Effector CD8-positive, alpha-beta T cell (primary cell): ENCODE measurements around the gene GPR37L1.
"Not testable (repeated sequence)": the region's sequence is repeated elsewhere in the genome, so short reads cannot be mapped to it uniquely, and the experiment has no call there.

ENCODE experiments used
- DNase-seq: peaks from one replicate; lab custom pipeline; 2025; lab: John Stamatoyannopoulos, UW

GPR37L1 gene

DNA sequence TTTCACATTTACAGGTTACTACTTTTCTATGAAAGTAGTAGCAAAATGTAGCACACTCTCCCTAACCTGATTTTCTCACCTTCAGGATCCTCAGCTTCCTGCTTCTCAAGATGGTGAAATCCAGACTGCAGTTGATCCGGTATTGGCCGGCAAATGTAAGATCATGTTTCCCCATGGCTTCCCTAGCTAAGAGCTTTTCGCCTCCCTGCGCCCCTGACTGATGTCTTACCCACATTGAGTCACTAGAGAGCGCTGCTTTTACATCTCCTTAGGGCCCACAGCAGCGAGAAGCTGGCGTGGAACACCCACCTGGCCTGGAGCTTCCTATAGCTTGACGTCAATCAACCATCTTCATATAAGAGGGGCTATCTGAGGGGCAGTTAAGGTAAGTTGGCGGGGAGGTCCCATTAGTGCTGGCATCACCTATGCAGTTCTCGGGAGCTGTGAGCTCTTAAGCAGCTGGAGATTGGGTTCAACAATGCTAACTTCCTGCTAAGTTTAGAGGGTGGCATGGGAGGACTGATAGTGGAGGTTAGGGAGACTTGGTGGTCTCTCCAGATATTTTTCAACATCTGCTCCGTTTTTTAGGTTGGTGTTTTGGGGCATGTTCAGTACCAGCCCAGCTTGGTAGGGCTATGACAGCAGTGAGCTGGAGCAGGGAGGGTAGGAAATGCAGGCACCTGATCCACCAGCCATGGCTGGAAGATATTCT, 32.2 kb downstream of the GPR37L1 start:
- no peak for DNase-seq

DNA sequence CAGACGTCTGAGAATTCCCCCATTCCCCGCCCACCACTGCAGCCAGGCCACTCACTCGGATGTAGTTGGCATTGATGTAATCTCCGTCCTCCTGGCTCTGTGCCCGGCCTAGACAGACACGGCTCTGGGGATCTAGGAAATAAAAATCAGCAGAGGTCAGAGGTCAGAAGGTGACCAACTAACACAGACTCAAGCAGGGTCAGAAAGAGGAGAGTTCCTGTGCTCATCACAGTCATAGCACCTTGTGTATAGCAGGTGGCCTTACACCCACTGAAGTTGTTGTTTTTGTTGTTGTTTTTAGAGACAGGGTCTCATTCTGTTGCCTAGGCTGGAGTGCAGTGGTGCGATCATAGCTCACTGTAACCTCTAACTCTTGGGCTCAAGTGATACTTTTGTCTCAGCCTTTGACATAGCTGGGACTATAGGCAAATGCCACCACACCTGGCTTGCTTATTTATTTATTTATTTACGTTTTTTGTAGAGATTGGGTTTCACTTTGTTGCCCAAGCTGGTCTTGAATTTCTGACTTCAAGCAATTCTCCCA, 32.8 kb downstream of the GPR37L1 start:
- DNase-seq, result no peak

DNA sequence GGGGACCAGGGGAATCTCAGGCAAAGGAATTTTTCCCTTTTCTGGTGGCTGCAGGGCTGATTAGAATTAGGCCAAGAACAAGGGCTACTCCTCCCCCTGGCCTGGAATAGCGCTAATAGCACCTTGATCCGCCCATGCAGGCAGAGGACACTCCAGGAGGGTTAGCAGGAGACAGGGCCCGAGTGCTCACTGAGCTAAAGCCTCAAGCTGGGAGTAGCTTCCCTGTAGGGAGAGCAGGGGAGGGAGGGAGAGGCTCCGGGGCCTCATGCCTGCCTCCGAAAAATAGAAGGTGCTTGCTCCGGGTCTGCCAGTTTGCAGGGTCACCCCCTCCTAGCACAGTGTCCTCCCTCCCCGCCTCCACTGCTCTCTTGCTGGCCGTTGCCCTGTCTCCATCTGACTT, 33.9 kb downstream of the GPR37L1 start:
- no peak for DNase-seq

- DNase-seq, result no peak
Measured at GRCh38 chr1:202157945-202158344, 35.2 kb downstream of the GPR37L1 start.

- no peak for DNase-seq
Measured at GRCh38 chr1:202158810-202159533, 36.3 kb downstream of the GPR37L1 start.

GRCh38 chr1:202159534-202160371, 37.0 kb downstream of the GPR37L1 start:
- DNase-seq, result peak; percentile 19

GRCh38 chr1:202160377-202160940, 37.7 kb downstream of the GPR37L1 start, which contains the start of gene PTPN7:
Gene PTPN7 (minus strand): TSS chr1:202160602. CDS start chr1:202159402, 1,200 bp downstream.
- DNase-seq, result peak; percentile 62

- DNase-seq, result no peak
Measured at GRCh38 chr1:202161151-202162046, 38.7 kb downstream of the GPR37L1 start.

DNA sequence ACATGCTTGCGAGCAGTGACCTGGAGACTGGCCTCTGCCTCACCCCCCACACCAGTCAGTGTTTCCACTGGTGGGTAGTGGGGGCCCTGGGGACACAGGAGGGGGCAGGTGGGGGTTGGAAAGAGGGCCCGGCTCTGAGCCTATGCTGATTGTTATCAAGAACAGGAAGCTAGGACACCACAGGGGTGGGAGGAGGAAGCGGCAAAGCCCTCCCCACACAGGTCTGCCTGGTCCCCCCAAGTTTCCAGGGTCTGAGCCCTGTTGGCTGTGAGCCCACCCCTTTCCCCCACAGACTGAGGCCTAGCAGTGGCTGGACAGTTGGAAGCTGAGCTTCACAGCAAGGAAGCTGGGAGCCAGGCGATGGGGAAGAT, 39.3 kb downstream of the GPR37L1 start:
- no peak for DNase-seq

- DNase-seq, result no peak
Measured at GRCh38 chr1:202162418-202163280, 39.9 kb downstream of the GPR37L1 start.

DNA sequence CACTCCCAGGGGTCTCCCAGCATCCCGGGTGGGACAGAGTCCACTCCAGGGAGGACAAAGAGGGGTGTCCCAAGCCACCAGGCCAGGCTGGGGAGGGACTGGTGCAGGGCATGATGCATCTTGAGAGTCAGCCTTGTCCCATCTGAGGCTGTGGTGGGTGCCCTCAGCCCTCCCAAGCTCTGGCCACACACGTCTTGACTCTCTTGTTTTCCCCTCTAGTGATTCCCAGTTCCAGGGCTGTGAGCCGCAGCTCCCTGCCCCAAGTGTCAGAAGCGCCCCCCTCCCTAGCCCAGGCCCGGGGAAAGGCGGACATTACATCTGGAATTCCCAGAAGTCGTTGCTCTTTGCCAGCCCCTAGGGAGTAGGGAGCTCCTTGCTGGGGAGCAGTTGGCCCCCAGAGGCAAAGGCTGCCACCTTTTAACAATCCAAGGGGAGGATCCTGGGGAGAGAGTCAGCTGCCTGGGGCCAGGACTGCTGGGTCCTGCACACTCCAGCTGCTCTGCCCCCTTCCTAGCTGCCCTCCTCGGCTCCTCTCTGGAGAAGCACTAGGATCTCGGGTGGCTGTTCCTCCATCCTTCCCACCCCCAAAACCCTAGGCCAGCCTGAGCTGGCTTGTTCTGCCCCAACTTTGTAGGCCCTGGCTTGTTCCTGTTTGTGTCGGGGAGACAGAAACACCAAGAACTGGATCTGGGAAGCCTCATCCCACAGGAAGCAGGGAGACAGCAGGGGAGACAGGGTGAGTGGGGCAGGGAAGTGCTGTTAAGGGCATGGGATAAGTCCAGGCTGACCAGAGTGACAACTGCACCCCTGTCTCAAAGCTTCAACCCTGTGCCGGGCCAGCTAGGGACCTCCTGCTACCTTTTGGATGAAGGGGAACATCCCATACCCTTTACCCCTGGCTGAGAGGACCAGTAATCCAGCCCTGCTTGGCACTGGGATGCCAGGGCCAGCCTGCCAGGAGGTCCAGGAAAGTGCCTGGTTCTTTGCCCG, 40.9 kb downstream of the GPR37L1 start:
- DNase-seq, result no peak

- DNase-seq, result peak; percentile 55
Measured at GRCh38 chr1:202164271-202165037, 41.7 kb downstream of the GPR37L1 start.

- no peak for DNase-seq
Measured at GRCh38 chr1:202165267-202165941, 42.7 kb downstream of the GPR37L1 start.

DNA sequence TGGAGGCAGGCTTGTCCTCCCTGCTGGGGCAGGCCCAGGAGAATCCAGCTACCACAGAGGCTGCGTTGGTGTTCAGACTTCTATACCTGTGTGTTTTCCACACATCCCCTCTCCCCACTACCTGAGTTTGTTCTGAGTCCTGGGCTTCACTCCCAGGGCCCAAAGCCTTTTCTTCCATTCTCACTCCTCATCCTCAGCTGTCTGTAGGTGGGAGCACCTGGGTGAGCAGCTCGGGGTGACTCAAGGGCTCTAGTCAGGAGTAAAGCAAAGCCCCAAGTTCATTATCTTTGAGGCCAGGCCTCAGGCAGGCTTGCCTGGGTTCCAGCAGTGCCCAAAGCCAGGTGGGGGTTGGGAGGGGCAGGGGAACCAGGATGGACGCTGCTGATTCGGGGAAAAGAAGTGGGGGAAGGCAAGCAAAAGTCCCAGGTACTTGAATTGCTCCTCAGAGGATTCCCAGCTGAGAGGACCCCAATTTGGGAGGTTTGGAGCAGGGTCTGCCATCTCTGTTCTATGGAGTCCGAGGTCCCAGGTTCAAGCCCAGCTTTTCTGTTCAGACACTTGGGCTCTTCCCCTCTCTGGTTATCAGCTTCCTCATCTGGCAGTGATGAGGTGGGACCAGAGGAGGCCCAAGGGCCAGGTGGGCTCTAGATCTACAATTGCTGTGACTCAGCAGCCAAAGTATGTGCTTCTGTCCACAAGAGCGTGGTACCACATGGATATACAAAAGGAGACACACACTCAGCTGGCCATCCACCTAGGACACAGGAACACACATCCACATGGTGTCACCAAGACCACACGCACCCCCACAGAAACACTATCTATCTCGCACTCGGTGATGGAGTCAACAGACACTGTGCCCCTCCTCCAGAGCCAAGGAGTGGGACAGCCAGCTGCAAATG, 43.5 kb downstream of the GPR37L1 start:
- no peak for DNase-seq

- not testable (repeated sequence) for DNase-seq
Measured at GRCh38 chr1:202167054-202167453, 44.3 kb downstream of the GPR37L1 start.
